ENCODE measurements around the gene KIF24. TPM values are rescaled to one million over a fixed set of nuclear protein-coding genes. Genes with fewer than 3 reads are reported as not detected.
A peak's percentile ranks its signal among the peaks of the same experiment; 100 is the strongest.

The KIF24 gene
- total RNA-seq, 1 experiment from 2014 or later: 3.9 TPM

- POLR2A ChIA-PET: interaction anchor here (0.6 to 1.0 kb wide), 6 partner anchors 11 to 286 kb away, joined by 3 to 4 read pairs (median 3); partner anchors contain the start of genes DNAI1 and FAM219A
- no peaks in the 10 kb centered on the region for H3K27me3 Mint-ChIP-seq (ENCODE audit: insufficient read depth, unreplicated experiment)
- Histone ChIP-seq H3K4me3 (ENCODE audit: low read depth, low read length) (peak overlapping the region; percentile 89), H3K9me3 (no peaks in the 10 kb centered on the region; the same call in 1 of the 2 replicates), H3K27me3 (replicated peaks; ENCODE audit: control insufficient read depth, insufficient read depth, low read length) (no peaks in the 10 kb centered on the region), H3K36me3 (ENCODE audit: control insufficient read depth, insufficient read depth, low read length) (peaks cover 13% of the 10 kb centered on the region), H3K4me1 (peaks cover 24% of the 10 kb centered on the region)
- peaks cover 41% of the 10 kb centered on the region for H3K36me3 Mint-ChIP-seq (ENCODE audit: insufficient read depth, unreplicated experiment)
- H3K4me1 Mint-ChIP-seq (ENCODE audit: low read depth, unreplicated experiment): peaks cover 26% of the 10 kb centered on the region
- H3K9me3 Mint-ChIP-seq (ENCODE audit: unreplicated experiment): no peaks in the 10 kb centered on the region
- peak in 1 of 2 experiments; percentile 33 for TF ChIP-seq CTCF (IDR thresholded peaks at IDR 0.05; ENCODE audit: insufficient read depth in 1 of 2, low read depth in 1 of 2, low read length in 1 of 2, severe bottlenecking in 1 of 2, unreplicated experiment in 1 of 2)
- no TSS peak for BruUV-seq (replicated peaks)
- peak overlapping the region; percentile 88 for H3K4me3 Mint-ChIP-seq (ENCODE audit: unreplicated experiment)
- peak overlapping the region; percentile 49 for H3K27ac Mint-ChIP-seq (ENCODE audit: unreplicated experiment)
- peak; percentile 88 to 92 for DNase-seq
- intact Hi-C loops (cut with micrococcal nuclease; ENCODE audit: unreplicated experiment): loop anchor here (1.0 to 5.0 kb wide), 5 partner anchors 23 to 328 kb away; partner anchors contain the start of gene UBAP2
- CTCF ChIA-PET: interaction anchor here (0.5 to 7.5 kb wide), 8 partner anchors 10 to 308 kb away, joined by 3 to 105 read pairs (median 4); no protein-coding TSS in a partner anchor
These were observed 46.0 kb upstream of the KIF24 start for GRCh38 chr9:34374905-34375552.

- intact Hi-C loops (cut with micrococcal nuclease; ENCODE audit: unreplicated experiment): loop anchor here (2.0 kb wide), 1 partner anchor 30 kb away; no protein-coding TSS in a partner anchor
- Histone ChIP-seq H3K9me3 (no peaks in the 10 kb centered on the region; the same call in 1 of the 2 replicates), H3K27me3 (replicated peaks; ENCODE audit: control insufficient read depth, insufficient read depth, low read length) (no peaks in the 10 kb centered on the region), H3K4me3 (ENCODE audit: low read depth, low read length) (0 out of 2 replicates have a peak overlapping the region, but pooled peaks have one; percentile 10), H3K4me1 (peaks cover 18% of the 10 kb centered on the region), H3K36me3 (ENCODE audit: control insufficient read depth, insufficient read depth, low read length) (peaks cover 13% of the 10 kb centered on the region)
- Mint-ChIP-seq H3K27ac (ENCODE audit: unreplicated experiment) (peak overlapping the region; percentile 49), H3K9me3 (ENCODE audit: unreplicated experiment) (no peaks in the 10 kb centered on the region), H3K36me3 (ENCODE audit: insufficient read depth, unreplicated experiment) (peaks cover 48% of the 10 kb centered on the region), H3K4me1 (ENCODE audit: low read depth, unreplicated experiment) (peaks cover 22% of the 10 kb centered on the region), H3K27me3 (ENCODE audit: insufficient read depth, unreplicated experiment) (no peaks in the 10 kb centered on the region), H3K4me3 (ENCODE audit: unreplicated experiment) (peak overlapping the region; percentile 88)
- ChIA-PET CTCF (interaction anchor here (0.9 to 7.5 kb wide), 4 partner anchors 22 to 307 kb away, joined by 3 to 105 read pairs (median 10); no protein-coding TSS in a partner anchor), POLR2A (interaction anchor here (0.5 to 0.9 kb wide), 3 partner anchors 14 to 229 kb away, joined by 3 to 5 read pairs (median 4); no protein-coding TSS in a partner anchor)
- no peak for TF ChIP-seq CTCF (IDR thresholded peaks at IDR 0.05; ENCODE audit: insufficient read depth in 1 of 2, low read depth in 1 of 2, low read length in 1 of 2, severe bottlenecking in 1 of 2, unreplicated experiment in 1 of 2)
- BruUV-seq (replicated peaks): no TSS peak
- DNase-seq: no peak
These were observed 45.3 kb upstream of the KIF24 start for GRCh38 chr9:34374339-34374738.

- no peak overlapping the region for H3K4me3 Mint-ChIP-seq (ENCODE audit: unreplicated experiment)
- CTCF ChIA-PET: interaction anchor here (7.5 kb wide), 1 partner anchor 41 kb away, joined by 105 read pairs; no protein-coding TSS in a partner anchor
- Histone ChIP-seq H3K4me1 (peaks cover 18% of the 10 kb centered on the region), H3K9me3 (no peaks in the 10 kb centered on the region; the same call in 1 of the 2 replicates), H3K4me3 (ENCODE audit: low read depth, low read length) (no peak overlapping the region), H3K27me3 (replicated peaks; ENCODE audit: control insufficient read depth, insufficient read depth, low read length) (no peaks in the 10 kb centered on the region), H3K36me3 (ENCODE audit: control insufficient read depth, insufficient read depth, low read length) (peaks cover 13% of the 10 kb centered on the region)
- no peaks in the 10 kb centered on the region for H3K9me3 Mint-ChIP-seq (ENCODE audit: unreplicated experiment)
- intact Hi-C loops (cut with micrococcal nuclease; ENCODE audit: unreplicated experiment): loop anchor here (2.0 kb wide), 1 partner anchor 29 kb away; no protein-coding TSS in a partner anchor
- DNase-seq: no peak
- H3K27ac Mint-ChIP-seq (ENCODE audit: unreplicated experiment): peak overlapping the region; percentile 49
- peaks cover 17% of the 10 kb centered on the region for H3K4me1 Mint-ChIP-seq (ENCODE audit: low read depth, unreplicated experiment)
- H3K36me3 Mint-ChIP-seq (ENCODE audit: insufficient read depth, unreplicated experiment): peaks cover 54% of the 10 kb centered on the region
- no peaks in the 10 kb centered on the region for H3K27me3 Mint-ChIP-seq (ENCODE audit: insufficient read depth, unreplicated experiment)
- no TSS peak for BruUV-seq (replicated peaks)
- POLR2A ChIA-PET: interaction anchor here (0.5 to 0.9 kb wide), 3 partner anchors 21 to 268 kb away, joined by 4 to 5 read pairs (median 4); no protein-coding TSS in a partner anchor
- no peak for TF ChIP-seq CTCF (IDR thresholded peaks at IDR 0.05; ENCODE audit: insufficient read depth in 1 of 2, low read depth in 1 of 2, low read length in 1 of 2, severe bottlenecking in 1 of 2, unreplicated experiment in 1 of 2)
These were observed 44.7 kb upstream of the KIF24 start for GRCh38 chr9:34373749-34374148.
